A172 (cell line): Measurements from ENCODE around the gene ARFGAP1. TPM values are rescaled to one million over a fixed set of nuclear protein-coding genes. Genes with fewer than 3 reads are reported as not detected.

ENCODE experiments used
- DNase-seq: peaks from one replicate; pipeline ENCODE4 v3.0.0-alpha.2; 2015; ENCODE audit warnings: low spot score
- total RNA-seq: library from RNA; depleted of rRNA; stranded (reverse); fragments of >200 nt; shearing (Covaris generic); gene quantifications from 2 replicates; pipeline ENCODE4 v1.2.3, GENCODE V29; 2014

Gene ARFGAP1
- total RNA-seq, 1 experiment from 2014 or later = 64.4 TPM

DNA sequence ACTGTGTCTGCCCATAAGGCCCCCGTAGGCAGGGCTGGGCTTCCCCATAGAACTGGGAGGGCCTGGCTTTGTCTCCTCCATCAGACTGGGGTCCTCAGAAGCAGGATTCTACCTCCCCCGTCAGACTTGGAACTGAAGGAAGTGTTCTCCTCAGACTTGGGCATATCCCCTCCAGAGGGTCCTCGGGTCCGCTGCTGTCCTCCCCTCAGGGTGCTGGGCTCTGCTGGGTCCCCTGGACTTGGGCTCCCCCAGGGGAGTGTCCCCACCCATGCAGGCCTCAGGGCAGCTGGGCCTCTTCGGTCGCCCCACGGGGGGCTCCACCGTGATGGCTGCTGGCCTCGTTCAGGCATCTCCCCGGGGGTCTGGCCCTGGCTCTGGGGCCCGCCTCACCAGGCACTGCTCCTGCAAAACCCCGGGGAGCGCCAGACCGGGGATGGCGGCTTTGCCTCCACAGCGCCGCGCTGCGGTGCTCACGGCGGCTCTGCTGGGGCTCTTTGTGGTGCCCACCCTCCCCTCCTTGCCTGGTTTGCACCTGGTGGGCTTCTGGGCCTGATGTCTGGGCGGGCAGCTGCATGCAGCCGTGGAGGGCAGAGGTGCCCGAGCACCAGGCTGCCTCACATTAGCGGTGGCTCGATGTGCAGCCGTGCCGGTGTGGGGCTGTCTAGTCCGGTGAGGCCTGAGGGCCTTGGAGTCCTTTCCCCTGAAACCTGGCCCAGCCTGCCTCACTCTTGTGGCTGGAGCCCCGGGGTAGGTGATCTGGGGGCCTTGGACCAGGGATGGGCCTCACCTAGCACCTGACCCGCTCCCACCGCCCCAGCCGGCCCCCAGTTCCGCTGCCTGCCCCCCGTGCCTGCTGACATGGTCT is 34.3 kb downstream of the ARFGAP1 start:
- DNase-seq = no peak

DNA sequence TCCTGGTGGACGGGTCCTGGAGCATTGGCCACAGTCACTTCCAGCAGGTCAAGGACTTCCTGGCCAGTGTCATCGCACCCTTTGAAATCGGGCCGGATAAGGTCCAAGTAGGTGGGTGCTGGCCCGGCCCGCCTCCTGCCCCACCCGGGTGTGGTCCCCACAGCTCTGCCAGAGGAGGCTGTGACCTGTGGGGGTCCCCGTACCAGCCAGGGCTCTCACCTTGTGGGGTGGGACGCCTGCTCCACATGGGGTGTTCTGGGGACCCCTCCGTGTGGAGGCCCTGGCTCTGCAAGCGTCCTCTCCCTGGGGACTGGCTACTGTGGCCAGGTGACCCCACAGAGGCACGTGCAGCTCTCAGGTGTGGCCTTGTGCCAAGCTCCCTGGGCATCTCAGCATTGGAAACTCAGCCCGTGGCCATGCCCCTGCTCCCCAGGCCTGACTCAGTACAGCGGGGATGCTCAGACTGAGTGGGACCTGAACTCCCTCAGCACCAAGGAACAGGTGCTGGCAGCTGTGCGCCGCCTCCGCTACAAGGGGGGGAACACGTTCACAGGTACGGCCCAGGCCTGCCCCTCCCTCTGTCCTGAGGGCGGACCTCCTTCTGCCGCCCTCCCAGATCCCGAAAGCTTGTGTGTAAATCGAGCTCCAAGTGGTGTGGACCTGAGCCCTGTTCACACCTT is 35.1 kb downstream of the ARFGAP1 start:
- DNase-seq = no peak

DNA sequence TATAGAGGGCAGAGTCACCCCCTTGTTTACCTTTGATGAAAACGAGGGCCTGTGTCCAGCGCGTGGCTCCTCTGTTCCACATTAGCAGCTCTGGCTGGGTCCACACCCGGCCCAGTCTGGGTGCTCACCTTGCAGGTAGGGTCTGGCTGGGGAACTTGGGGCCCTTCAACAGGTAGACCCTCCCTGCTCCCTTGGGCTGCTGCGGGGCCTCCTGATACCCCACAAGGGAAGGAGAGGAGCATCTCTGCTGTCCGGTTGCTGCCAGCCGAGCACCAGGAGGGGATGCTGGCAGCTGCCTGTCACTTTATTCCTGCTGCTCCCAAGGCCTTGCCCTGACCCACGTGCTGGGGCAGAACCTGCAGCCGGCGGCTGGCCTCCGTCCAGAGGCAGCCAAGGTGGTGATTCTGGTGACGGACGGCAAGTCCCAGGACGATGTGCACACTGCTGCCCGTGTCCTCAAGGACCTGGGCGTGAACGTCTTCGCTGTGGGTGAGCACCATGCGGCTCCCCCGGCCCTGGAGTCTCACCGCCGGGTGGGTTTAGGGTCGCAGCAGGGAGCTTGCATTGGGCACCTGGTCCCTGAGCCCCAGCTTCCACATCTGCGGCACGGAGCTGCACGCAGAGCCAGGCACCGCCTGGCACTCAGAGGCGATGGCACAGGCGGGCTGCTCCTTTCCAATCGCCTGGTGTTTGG is 35.8 kb downstream of the ARFGAP1 start:
- no peak for DNase-seq

DNA sequence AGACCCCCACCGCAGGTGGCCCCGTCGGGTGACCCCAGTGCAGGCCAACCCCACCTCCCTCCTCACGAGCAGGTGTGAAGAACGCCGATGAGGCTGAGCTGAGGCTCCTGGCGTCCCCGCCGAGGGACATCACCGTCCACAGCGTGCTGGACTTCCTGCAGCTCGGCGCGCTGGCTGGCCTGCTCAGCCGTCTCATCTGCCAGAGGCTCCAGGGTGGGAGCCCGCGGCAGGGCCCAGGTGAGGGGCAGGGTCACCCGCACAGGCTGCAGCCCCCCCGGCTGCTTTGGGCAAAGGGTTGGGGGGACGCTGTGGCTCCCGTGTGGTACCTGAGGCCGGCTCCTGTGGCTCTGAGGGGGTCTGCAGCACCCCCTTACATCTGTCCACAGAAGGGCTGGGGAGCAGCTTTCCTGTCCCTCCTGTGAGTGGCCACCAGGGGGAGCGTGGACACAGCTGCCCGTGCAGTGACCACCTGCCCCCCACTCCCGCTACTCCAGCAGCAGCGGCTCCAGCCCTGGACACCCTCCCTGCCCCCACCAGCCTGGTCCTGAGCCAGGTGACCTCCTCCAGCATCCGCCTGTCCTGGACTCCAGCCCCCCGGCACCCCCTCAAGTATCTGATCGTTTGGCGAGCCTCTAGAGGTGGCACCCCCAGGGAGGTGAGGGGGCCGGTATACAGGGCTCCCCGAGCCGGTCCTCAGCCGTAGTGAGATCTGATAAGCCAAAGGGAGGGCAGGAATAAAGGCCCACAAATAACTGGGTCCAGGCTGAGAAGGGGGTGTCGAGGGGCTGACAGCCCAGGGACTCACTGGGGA is 36.9 kb downstream of the ARFGAP1 start:
- DNase-seq = peak; percentile 46

DNA sequence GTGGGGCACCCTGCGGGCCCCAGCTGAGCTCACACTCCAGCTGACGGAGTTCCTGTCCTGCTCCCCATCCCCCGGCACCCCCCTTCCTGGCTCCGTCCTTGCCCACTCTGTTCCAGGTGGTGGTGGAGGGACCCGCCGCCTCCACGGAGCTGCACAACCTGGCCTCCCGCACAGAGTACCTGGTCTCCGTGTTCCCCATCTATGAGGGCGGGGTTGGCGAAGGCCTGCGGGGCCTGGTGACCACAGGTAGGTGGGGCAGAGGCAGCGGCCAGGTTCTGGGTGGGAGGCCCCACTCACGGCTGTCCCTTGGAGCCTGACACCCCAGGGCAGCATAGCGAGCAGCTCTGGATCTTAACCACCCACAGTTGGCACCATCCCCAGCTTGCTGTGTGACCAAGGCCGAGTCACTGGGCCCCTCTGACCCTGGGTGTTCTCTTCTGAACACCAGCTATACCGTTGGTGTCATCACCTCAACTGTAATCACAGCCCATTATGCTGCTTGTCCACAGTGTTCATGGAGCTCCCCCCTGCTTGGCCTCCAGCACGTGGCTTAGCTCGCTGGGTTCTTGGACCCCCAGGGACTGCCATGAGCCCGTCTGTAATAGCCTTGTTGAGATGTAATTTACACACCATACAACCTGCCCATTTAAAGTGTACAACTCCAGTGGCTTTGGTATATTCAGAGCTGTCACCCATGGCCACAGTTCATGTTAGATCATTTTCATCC is 37.8 kb downstream of the ARFGAP1 start:
- peak; percentile 33 for DNase-seq

DNA sequence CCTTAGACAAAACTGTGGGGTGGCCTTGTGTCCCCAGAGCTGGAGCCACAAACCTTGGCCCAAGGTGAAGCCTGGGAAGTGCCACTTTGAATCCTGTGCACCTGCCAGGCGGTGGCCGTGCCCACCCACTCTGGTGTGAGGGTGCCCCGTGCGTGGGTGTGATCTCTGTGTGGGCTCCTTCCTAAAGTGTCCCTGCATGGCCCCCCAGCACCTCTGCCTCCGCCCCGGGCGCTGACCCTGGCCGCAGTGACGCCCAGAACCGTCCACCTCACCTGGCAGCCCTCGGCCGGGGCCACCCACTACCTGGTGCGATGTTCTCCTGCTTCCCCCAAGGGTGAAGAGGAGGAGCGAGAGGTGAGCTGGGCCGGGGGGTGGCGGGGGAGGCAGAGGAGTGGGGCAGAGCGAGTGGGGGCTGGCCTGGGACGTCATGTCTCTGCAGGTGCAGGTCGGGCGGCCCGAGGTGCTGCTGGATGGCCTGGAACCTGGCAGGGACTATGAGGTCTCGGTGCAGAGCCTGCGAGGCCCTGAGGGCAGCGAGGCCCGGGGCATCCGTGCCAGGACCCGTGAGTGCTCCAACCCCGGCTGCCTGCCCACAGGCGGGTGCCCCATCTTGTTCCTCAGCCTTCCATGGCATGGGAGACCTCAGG is 38.7 kb downstream of the ARFGAP1 start:
- no peak for DNase-seq

DNA sequence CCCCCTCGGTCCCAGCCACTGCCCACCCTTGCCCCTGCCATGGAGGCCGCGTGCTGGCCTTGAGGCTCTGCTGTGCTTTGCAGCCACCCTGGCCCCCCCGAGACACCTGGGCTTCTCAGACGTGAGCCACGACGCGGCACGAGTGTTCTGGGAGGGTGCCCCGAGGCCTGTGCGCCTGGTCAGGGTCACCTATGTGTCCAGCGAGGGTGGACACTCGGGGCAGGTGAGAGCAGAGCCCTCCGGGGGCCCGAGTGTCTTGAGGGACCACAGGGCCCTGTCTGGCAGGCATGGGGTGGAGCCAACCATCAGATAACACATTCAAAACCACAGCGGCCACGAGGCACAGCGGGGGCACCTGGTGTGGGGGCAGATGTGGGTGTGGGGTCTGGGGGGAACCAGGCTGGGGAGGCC is 39.2 kb downstream of the ARFGAP1 start:
- DNase-seq = no peak

DNA sequence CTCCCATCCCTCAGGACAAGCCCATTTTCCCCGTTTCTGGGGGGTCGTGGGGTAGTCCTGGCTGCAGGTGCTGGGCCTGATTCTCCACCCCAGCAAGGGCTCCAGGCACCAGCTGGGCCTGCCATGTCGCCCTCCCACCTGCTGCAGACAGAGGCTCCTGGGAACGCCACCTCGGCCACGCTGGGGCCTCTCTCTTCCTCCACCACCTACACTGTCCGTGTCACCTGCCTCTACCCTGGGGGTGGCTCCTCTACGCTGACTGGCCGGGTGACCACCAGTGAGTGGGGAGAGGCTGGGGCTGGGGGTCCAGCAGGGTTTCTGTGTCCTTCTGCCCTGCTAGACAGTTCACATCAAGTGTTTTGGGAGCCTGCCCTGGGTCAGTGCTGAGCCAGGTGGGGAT is 39.7 kb downstream of the ARFGAP1 start:
- DNase-seq = no peak

DNA sequence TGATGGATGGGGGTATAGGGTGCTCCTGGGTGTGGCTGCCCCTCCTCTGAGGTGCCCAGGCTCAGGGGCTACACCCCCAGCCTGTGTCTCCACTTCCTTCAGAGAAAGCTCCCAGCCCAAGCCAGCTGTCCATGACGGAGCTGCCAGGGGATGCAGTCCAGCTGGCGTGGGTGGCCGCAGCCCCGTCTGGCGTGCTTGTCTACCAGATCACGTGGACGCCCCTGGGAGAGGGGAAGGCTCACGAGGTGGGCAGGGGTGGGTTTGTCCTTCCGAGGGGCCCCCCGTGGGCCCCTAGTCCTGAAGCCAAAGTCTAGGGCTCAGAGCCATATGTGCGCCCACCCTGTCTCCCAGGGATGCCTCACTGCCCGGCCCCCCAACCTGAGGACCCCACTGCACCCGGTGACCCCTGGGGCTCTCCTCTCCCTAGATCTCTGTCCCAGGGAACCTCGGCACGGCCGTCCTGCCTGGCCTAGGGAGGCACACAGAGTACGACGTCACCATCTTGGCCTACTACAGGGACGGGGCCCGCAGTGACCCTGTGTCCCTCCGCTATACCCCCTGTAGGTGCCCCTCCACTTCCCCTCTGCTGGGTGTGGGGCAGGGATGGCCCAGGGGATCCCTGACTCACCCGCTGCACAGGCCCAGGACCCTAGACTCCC is 40.2 kb downstream of the ARFGAP1 start:
- DNase-seq = no peak

DNA sequence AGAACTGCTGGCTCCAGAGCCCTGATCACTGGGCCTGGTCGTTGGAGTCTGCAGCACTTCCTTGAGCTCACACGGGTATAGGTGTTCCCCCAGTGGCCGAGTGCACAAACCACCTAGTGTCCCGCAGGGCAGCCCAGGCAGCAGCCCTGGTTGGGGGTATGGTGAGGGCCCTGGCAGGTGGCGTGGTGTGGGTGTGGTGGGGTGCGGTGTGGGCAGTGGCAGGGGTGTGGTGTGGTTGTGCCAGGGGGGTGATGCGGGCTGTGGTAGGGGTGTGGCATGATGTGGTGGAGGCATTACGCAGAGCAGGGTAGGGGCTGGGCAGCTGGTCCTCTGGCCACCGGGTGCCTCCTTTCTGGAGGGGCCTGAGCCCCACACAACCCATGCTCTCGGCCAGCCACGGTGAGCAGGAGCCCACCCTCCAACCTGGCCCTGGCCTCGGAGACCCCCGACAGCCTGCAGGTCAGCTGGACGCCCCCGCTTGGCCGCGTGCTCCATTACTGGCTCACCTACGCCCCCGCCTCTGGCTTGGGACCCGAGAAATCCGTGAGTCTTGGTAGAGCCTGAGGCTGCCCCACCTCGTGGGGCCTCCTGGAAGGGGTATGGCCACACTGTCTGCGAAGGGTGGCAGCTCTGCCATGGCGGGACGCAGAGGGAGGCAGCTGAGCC is 40.9 kb downstream of the ARFGAP1 start:
- DNase-seq = no peak

DNA sequence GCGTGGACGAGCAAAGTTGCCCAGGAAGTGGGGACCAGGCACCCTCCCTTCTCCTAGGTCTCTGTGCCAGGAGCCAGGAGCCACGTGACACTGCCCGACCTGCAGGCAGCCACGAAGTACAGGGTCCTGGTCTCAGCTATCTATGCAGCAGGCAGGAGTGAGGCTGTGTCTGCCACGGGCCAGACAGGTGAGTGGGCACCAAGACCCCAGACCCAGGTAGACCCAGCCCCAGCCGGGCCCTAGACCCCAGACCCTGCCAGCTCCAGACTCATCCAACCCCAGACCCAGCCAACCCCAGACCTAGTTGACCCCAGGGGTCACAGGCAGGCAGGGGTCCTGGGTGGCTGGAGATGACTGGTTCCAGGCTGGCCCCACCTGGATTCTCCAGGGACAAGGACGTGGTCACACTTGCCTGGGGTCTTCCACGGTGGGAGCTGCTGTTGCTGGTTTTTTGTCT is 41.4 kb downstream of the ARFGAP1 start:
- DNase-seq = no peak

DNA sequence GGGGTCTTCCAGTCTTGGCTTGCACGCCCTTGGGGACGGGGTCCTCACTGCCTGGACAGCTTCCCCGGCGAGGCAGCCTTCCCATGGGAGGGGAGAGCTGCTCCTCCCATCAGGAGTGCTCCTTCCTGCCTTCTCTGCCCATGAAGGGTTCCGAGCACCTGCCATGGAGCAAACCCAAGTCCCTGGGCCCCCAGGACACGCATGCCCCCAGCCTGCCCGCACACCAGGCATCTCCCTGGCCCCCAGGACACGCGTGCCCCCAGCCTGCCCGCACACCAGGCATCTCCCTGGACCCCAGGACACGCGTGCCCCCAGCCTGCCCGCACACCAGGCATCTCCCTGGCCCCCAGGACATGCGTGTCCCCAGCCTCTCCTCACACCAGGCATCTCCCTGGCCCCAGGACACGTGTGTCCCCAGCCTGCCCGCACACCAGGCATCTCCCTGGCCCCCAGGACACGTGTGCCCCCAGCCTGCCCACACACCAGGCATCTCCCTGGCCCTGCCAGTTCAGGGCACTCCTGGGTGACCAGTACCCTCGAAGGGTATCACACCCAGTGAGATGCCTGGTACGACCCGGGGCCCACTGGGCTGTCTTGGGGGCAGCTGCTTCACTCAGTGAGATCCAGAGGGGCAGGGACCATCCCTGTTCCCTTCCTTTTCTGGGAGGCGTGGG is 42.1 kb downstream of the ARFGAP1 start:
- DNase-seq = no peak

DNA sequence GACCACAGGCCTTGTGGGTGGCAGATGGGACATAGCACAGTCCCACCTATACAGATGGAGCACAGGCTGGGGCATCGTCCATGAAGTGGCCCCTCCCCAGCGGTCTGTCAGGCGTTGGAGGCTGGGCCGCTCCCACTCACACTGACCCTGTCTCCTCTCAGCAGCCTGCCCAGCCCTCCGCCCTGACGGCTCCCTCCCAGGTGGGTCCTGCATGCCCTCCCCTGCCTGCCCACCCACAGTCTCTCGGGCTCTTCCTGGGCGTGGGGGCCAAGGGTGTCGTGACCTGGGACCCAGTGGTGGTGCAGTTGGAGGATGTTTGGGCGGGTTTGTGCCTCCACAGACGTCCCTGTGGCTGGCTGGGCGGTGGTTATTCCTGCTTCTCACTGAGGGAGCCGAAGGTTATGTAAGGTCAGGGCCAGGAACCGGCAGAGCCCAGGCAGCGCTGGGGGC is 42.7 kb downstream of the ARFGAP1 start:
- no peak for DNase-seq

DNA sequence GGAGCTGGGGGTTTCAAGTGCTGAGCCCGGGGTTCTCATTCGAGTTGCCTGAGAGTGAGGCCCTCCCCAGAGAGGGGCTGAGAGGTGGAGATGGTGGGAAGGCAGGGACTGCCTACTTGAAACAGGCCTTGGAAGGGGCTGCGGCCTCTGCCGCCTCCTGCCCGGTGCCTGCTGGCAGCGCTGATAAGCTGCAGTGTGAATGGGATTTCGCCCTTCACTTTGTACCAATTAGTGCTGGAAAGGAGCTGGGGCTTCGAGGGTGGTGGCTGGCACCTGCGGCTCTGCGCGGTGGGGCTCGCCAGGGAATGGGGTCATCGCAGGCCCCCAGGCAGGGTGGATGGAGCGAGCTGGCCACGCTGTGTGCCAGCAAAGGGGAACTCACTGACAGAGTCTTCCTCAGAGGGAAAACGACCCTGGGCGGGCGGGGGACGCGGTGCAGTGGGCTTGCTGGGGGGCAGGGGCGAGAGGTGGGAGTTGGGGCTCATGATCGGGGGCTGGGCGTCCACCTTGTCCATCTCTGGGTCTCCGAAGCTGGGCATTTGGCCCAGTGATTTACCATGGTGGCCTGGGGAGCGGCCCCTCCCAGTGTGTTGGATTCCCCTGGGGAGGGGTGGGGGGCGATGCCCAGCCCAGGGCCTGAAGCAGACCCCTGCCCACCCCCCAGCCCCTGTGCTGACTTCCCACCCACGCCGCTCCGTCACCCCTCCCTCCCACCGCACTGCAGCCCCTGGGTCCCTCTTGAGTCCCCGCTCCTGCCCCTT is 43.3 kb downstream of the ARFGAP1 start:
- DNase-seq = no peak

DNA sequence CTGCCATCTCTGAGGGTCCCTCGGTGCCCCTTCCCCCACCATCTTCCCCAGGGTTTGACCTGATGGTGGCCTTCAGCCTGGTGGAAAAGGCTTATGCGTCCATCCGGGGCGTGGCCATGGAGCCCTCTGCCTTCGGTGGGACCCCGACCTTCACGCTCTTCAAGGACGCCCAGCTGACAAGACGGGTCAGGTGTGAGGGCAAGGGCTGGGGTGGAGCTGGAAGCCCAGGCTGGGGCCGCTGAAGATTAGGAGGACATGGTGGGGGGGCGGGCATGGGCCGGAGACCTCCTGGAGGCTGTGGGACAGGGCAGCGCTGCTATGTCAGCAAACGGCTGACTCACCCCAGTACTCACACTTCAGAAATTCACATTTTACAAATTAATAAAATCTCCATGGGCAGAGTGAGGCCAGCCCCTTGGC is 43.9 kb downstream of the ARFGAP1 start:
- no peak for DNase-seq

DNA sequence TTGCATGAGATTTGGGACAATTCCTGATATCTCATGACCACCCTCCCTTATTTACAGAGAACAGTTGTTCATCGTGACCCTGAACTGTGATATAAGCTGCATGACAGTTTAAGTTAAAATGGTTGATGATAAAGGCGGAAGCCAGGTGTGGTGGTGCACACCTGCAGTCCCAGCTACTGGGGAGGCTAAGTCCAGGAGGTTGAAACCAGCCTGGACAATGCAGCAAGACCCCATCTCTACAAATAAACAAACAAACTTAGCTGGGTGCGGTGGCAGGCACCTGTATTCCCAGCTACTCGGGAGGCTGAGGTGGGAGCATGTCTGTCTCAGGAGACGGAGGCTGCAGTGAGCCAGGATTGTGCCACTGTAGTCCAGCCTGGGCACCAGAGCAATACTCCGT is 44.4 kb downstream of the ARFGAP1 start:
- DNase-seq = no peak

DNA sequence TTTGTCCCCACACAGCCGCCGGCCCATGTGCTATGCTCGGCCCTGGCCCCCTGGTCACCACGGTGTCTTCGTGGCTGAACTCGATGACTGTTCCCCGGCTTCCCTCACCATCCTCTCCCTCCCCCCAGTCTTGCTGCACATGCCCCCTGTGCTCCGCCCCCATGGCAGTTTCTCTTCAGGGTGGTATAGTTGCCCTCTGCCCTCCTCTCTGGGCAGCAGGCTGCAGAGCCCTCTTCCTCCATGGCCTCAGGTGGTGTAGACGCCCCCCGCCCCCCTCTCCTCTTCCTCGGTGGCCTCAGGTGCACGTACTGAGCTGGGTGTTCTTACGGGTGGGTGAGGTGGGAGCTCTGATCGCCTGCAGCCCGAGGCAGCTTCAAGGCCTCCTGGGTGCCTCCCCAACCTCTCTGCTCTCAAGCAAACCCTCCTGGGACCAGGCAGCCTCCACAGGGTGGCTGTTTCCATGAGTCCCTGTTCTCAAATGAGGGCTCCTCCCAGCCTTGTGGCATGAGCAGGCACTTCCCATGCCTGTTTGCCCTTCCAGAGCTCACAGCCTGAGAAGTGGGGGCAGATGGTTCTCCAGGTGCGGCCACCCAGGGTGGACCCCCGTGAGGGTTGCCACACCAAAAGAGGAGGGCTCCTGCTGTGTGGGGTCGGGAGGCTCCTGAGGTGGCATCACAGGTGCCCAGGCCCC is 45.1 kb downstream of the ARFGAP1 start:
- no peak for DNase-seq
